ENCODE measurements around the gene KREMEN1.

Gene KREMEN1

GRCh38 chr22:29129808-29130140 is 56.9 kb downstream of the KREMEN1 start:
- peaks cover 3 to 5% of the 10 kb centered on the region in 2 donors for H3K9me3 Mint-ChIP-seq
- peaks cover 15 to 23% of the 10 kb centered on the region in 2 donors for H3K27me3 Mint-ChIP-seq
- no peak for ATAC-seq (replicated peaks)
- H3K36me3 Mint-ChIP-seq: peaks cover 0 to 4% of the 10 kb centered on the region in 2 donors
- DNase-seq: no peak
- no peaks in the 10 kb centered on the region for H3K4me1 Mint-ChIP-seq
- no peak overlapping the region for H3K27ac Mint-ChIP-seq
- no peak overlapping the region for H3K4me3 Mint-ChIP-seq

GRCh38 chr22:29130476-29130875 is 57.6 kb downstream of the KREMEN1 start:
- H3K4me3 Mint-ChIP-seq: no peak overlapping the region
- H3K27me3 Mint-ChIP-seq: peaks cover 22 to 30% of the 10 kb centered on the region in 2 donors
- no peaks in the 10 kb centered on the region for H3K4me1 Mint-ChIP-seq
- H3K36me3 Mint-ChIP-seq: peaks cover 0 to 4% of the 10 kb centered on the region in 2 donors
- H3K27ac Mint-ChIP-seq: no peak overlapping the region
- ATAC-seq (replicated peaks) (no peak), DNase-seq (no peak)
- peaks cover 3 to 5% of the 10 kb centered on the region in 2 donors for H3K9me3 Mint-ChIP-seq

GRCh38 chr22:29133603-29134133 is 60.8 kb downstream of the KREMEN1 start:
- H3K36me3 Mint-ChIP-seq: peaks cover 0 to 4% of the 10 kb centered on the region in 2 donors
- ATAC-seq (replicated peaks) (no peak), DNase-seq (no peak)
- no peak overlapping the region for H3K4me3 Mint-ChIP-seq
- no peaks in the 10 kb centered on the region for H3K4me1 Mint-ChIP-seq
- no peak overlapping the region for H3K27ac Mint-ChIP-seq
- peaks cover 3 to 5% of the 10 kb centered on the region in 2 donors for H3K9me3 Mint-ChIP-seq
- peaks cover 30 to 44% of the 10 kb centered on the region in 2 donors for H3K27me3 Mint-ChIP-seq

- Mint-ChIP-seq H3K4me1 (no peaks in the 10 kb centered on the region), H3K27ac (no peak overlapping the region), H3K27me3 (peaks cover 30 to 51% of the 10 kb centered on the region in 2 donors), H3K4me3 (no peak overlapping the region), H3K9me3 (peaks cover 3 to 5% of the 10 kb centered on the region in 2 donors), H3K36me3 (peaks cover 0 to 4% of the 10 kb centered on the region in 2 donors)
- DNase-seq (no peak), ATAC-seq (replicated peaks) (no peak)
These were observed 61.6 kb downstream of the KREMEN1 start for GRCh38 chr22:29134448-29134847.

GRCh38 chr22:29136782-29137700 is 64.2 kb downstream of the KREMEN1 start:
- Mint-ChIP-seq H3K36me3 (peaks cover 0 to 4% of the 10 kb centered on the region in 2 donors), H3K27me3 (peaks cover 42 to 65% of the 10 kb centered on the region in 2 donors), H3K9me3 (peaks cover 3 to 5% of the 10 kb centered on the region in 2 donors), H3K4me3 (no peak overlapping the region), H3K4me1 (no peaks in the 10 kb centered on the region), H3K27ac (no peak overlapping the region)
- DNase-seq (no peak), ATAC-seq (replicated peaks) (no peak)

GRCh38 chr22:29138556-29139305 is 65.9 kb downstream of the KREMEN1 start:
- H3K9me3 Mint-ChIP-seq: peaks cover under 1 to 2% of the 10 kb centered on the region in 2 donors
- DNase-seq: no peak
- H3K4me1 Mint-ChIP-seq: no peaks in the 10 kb centered on the region
- peaks cover 0 to 1% of the 10 kb centered on the region in 2 donors for H3K36me3 Mint-ChIP-seq
- no peak overlapping the region for H3K27ac Mint-ChIP-seq
- H3K4me3 Mint-ChIP-seq: no peak overlapping the region
- no peak for ATAC-seq (replicated peaks)
- H3K27me3 Mint-ChIP-seq: peaks cover 40 to 69% of the 10 kb centered on the region in 2 donors

- Mint-ChIP-seq H3K27ac (no peak overlapping the region), H3K27me3 (peaks cover 35 to 69% of the 10 kb centered on the region in 2 donors), H3K4me3 (no peak overlapping the region), H3K9me3 (no peaks in the 10 kb centered on the region), H3K36me3 (no peaks in the 10 kb centered on the region), H3K4me1 (peaks cover 3 to 7% of the 10 kb centered on the region in 2 donors)
- ATAC-seq (replicated peaks) (no peak), DNase-seq (no peak)
These were observed 67.3 kb downstream of the KREMEN1 start for GRCh38 chr22:29139965-29140782.

- no peak overlapping the region for H3K4me3 Mint-ChIP-seq
- H3K9me3 Mint-ChIP-seq: no peaks in the 10 kb centered on the region
- H3K27ac Mint-ChIP-seq: no peak overlapping the region
- peaks cover 3 to 7% of the 10 kb centered on the region in 2 donors for H3K4me1 Mint-ChIP-seq
- H3K36me3 Mint-ChIP-seq: no peaks in the 10 kb centered on the region
- peaks cover 37 to 74% of the 10 kb centered on the region in 2 donors for H3K27me3 Mint-ChIP-seq
- DNase-seq: no peak
- ATAC-seq (replicated peaks): no peak
These were observed 68.3 kb downstream of the KREMEN1 start for GRCh38 chr22:29141078-29141688.

- no peak for ATAC-seq (replicated peaks)
- H3K9me3 Mint-ChIP-seq: no peaks in the 10 kb centered on the region
- no peak for DNase-seq
- peaks cover 39 to 76% of the 10 kb centered on the region in 2 donors for H3K27me3 Mint-ChIP-seq
- no peaks in the 10 kb centered on the region for H3K36me3 Mint-ChIP-seq
- peaks cover 3 to 7% of the 10 kb centered on the region in 2 donors for H3K4me1 Mint-ChIP-seq
- no peak overlapping the region for H3K4me3 Mint-ChIP-seq
- no peak overlapping the region for H3K27ac Mint-ChIP-seq
These were observed 69.3 kb downstream of the KREMEN1 start for GRCh38 chr22:29142116-29142515.

GRCh38 chr22:29143941-29144785 is 71.3 kb downstream of the KREMEN1 start:
- DNase-seq (no peak), ATAC-seq (replicated peaks) (no peak)
- Mint-ChIP-seq H3K9me3 (no peaks in the 10 kb centered on the region), H3K36me3 (no peaks in the 10 kb centered on the region), H3K27ac (no peak overlapping the region), H3K4me1 (peaks cover 3 to 7% of the 10 kb centered on the region in 2 donors), H3K4me3 (no peak overlapping the region), H3K27me3 (peaks cover 48 to 73% of the 10 kb centered on the region in 2 donors)

GRCh38 chr22:29144786-29145160 is 71.9 kb downstream of the KREMEN1 start:
- Mint-ChIP-seq H3K27ac (no peak overlapping the region), H3K9me3 (no peaks in the 10 kb centered on the region), H3K27me3 (peaks cover 48 to 74% of the 10 kb centered on the region in 2 donors), H3K4me3 (no peak overlapping the region), H3K36me3 (no peaks in the 10 kb centered on the region), H3K4me1 (peaks cover 3 to 7% of the 10 kb centered on the region in 2 donors)
- no peak for ATAC-seq (replicated peaks)
- DNase-seq: no peak

GRCh38 chr22:29145321-29146072 is 72.7 kb downstream of the KREMEN1 start:
- Mint-ChIP-seq H3K36me3 (no peaks in the 10 kb centered on the region), H3K4me3 (no peak overlapping the region), H3K27ac (no peak overlapping the region)

More at GRCh38 chr22:29145321-29146072, 72.7 kb downstream of the KREMEN1 start:
- peaks cover 48 to 81% of the 10 kb centered on the region in 2 donors for H3K27me3 Mint-ChIP-seq
- DNase-seq: no peak
- peaks cover 3 to 7% of the 10 kb centered on the region in 2 donors for H3K4me1 Mint-ChIP-seq
- H3K9me3 Mint-ChIP-seq: no peaks in the 10 kb centered on the region
- ATAC-seq (replicated peaks): no peak

All from stimulated activated naive B cell treated with anti-CD40 and anti-IgM and Interleukin-4, amounts not matched to agents 10 μg/mL and 1 μg/mL and 100 μg/mL, for 72 hours (primary cell).